HG03280 (cell line): ENCODE results near the gene CD53.
A peak's percentile ranks its signal among the peaks of the same experiment; 100 is the strongest.
"Not testable (repeated sequence)": the region's sequence is repeated elsewhere in the genome, so short reads cannot be mapped to it uniquely, and the experiment has no call there.

Experiments used
- ATAC-seq: cut with Tn5 transposase; IDR thresholded peaks from one replicate; pipeline ENCODE4 v1.9.1; 2021; ENCODE audit warnings: mild to moderate bottlenecking, moderate library complexity; ENCODE audit not compliant: unreplicated experiment

Gene CD53

GRCh38 chr1:110914676-110915075 is 41.7 kb downstream of the CD53 start:
- no peak for ATAC-seq

GRCh38 chr1:110915804-110916203 is 42.9 kb downstream of the CD53 start:
- ATAC-seq: no peak

DNA sequence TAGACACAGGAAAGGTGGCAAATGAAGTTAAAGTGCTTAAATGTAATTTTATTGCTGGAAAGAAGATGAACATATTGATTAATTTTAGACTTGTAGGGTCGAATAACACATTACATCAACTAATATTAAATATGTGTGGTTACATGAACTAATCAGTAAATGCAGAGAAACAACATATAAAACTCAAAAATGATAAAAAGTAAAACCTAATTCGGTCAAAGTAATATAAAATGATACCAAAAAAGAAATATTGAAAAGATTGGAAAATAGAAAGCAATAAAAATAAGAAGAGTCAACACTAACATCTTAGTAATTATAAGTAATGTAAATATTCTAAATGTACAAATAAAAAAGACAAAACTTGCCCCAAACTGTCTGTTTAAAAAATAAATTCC is 43.3 kb downstream of the CD53 start:
- no peak for ATAC-seq

GRCh38 chr1:110916669-110917306 is 43.8 kb downstream of the CD53 start:
- peak; percentile 72 for ATAC-seq

- ATAC-seq: no peak
Observed at GRCh38 chr1:110918016-110918415, 45.1 kb downstream of the CD53 start.

GRCh38 chr1:110921953-110922352 is 49.0 kb downstream of the CD53 start:
- no peak for ATAC-seq

DNA sequence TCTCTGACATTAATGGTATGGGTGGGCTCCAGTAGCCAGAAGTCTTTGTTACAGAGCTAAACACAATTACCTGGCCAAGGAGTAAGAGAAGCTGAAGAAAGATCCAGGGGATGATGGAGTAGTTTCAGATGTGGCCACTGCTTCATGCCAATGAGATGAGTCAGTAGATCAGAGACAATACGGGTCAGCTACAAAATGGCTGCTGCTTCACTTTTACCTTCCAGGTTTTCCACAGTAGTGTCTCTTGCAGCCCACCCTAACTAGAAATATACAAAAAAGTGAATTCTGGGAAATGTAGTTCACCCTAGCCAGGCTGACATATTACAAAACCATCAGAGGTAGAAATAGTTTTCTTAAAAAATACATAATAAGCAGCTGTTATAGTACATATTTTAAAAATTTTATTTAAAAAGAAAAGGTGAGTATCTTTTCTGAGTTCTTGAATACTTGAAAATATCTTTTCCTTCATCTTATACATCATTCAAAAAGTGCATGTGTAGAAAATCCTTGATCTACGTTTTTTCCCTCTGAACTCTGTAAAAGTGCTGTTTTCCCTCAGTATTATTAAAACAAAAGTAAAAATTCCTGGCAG is 54.6 kb downstream of the CD53 start:
- ATAC-seq: no peak

DNA sequence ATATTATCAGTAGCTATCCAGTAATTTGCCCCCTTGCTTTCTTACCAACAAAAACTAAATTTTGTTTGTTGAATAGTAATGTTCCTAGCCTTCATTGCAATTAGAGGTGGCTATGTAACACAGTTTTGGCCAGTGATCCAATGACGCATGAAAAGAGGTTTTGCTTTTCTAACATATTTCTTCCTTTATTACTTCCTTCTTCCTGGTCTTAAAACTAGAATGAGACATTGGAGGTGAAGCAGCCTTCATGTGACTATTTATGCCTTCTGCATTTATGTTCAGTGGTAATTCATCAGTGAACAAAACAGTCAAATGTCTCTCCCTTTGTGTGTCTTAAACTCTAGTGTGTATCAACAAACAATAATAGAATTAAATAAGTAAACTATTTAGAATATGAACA is 55.2 kb downstream of the CD53 start:
- no peak for ATAC-seq

DNA sequence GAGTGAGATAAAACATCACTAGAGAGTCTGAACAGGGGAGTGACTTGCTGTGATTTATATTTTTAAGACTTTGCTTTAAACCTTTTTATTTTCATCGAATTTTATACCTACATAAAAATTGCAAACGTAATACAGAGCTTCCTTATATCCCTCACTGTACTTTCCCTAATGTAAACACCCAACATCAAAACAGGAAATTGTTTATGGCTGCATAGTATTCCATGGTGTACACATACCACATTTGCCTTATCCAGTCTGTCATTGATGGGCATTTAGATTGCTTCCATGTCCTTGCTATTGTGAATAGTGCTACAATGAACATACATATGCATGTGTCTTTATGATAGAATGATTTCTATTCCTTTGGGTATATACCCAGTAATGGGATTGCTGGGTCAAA is 56.0 kb downstream of the CD53 start:
- no peak for ATAC-seq

DNA sequence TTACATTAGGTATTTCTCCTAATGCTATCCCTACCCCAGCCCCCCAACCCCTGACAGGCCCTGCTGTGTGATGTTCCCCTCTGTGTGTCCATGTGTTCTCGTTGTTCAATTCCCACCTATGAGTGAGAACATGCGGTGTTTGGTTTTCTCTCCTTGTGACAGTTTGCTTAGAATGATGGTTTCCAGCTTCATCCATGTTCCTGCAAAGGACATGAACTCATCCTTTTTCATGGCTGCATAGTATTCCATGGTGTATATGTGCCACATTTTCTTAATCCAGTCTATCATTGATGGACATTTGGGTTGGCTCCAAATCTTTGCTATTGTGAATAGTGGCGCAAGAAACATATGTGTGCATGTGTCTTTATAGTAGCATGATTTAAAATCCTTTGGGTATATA is 58.1 kb downstream of the CD53 start:
- ATAC-seq: not testable (repeated sequence)

GRCh38 chr1:110936567-110936966 is 63.6 kb downstream of the CD53 start:
- ATAC-seq: no peak

GRCh38 chr1:110944806-110945205 is 71.9 kb downstream of the CD53 start:
- no peak for ATAC-seq

- no peak for ATAC-seq
Observed at GRCh38 chr1:110945626-110946025, 72.7 kb downstream of the CD53 start.

DNA sequence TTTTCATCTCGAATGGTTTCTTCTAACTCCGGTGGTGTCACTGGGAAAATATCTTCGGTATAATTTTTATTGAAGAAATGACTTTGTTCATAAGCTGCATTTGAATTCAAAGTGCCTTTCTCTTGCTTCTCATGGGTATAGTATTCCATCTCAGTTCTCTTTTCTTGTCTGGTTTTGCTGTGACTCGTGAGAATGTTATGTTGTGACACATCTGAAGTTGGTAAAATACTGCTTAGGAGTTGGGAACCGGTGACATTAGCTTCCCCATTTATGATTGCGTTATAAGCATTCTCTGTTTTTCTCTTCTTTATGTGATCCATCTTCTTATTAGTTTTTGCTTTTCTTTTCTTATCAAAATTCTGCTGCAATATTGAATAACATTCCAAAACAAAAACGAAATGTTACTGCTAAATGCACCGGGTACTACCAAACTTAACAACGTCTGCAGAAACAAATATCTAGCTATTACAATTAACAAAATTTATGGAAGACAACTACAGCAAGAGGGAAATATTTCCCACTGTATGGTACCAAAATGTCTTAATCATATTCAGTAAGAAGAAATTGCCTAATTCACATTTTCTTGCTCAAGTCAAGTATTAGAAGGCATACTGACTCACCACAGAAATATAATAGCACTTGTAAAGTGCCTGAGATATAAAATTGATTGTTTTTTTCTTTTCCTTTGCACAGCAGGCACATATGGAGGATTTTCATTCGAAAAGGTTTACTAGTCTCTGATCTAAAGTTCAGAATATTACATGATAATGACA is 75.3 kb downstream of the CD53 start:
- no peak for ATAC-seq
